ENCODE results near the gene PCGF3. TPM values are rescaled to one million over a fixed set of nuclear protein-coding genes. Genes with fewer than 3 reads are reported as not detected.

Gene PCGF3
- total RNA-seq, 1 donor from 2014 or later: 124 TPM

DNA sequence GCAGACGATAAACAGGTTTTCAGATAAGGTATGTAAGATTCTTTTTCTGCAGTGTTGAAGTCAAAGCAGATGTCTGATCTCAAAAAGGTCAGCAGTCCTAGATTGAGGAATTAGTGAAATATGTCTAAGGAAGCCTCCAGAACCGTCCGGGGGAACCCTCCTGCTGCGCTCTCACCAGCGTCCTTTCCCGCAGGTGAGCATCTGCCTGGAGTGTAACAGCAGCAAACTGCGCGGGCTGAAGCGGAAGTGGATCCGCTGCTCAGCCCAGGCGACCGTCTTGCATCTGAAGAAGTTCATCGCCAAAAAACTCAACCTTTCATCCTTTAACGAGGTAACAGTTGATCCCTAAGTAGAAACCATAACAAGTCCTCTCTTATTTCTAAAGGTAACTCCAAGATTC, 55.5 kb downstream of the PCGF3 start:
- TF ChIP-seq, protein P1, sequence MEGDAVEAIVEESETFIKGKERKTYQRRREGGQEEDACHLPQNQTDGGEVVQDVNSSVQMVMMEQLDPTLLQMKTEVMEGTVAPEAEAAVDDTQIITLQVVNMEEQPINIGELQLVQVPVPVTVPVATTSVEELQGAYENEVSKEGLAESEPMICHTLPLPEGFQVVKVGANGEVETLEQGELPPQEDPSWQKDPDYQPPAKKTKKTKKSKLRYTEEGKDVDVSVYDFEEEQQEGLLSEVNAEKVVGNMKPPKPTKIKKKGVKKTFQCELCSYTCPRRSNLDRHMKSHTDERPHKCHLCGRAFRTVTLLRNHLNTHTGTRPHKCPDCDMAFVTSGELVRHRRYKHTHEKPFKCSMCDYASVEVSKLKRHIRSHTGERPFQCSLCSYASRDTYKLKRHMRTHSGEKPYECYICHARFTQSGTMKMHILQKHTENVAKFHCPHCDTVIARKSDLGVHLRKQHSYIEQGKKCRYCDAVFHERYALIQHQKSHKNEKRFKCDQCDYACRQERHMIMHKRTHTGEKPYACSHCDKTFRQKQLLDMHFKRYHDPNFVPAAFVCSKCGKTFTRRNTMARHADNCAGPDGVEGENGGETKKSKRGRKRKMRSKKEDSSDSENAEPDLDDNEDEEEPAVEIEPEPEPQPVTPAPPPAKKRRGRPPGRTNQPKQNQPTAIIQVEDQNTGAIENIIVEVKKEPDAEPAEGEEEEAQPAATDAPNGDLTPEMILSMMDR (IDR thresholded peaks at IDR 0.05): no peak
- intact Hi-C loops (cut with DNase I): no loop called here
- Histone ChIP-seq H3K36me3 (peaks cover 65 to 86% of the 10 kb centered on the region in 2 donors), H3K27ac (no peak overlapping the region), H3K9me3 (peaks cover 68 to 87% of the 10 kb centered on the region in 2 donors), H3K4me3 (no peak overlapping the region), H3K4me1 (no peaks in the 10 kb centered on the region), H3K27me3 (no peaks in the 10 kb centered on the region)
- DNase-seq (ENCODE audit: low spot score in 2 of 2): no peak

DNA sequence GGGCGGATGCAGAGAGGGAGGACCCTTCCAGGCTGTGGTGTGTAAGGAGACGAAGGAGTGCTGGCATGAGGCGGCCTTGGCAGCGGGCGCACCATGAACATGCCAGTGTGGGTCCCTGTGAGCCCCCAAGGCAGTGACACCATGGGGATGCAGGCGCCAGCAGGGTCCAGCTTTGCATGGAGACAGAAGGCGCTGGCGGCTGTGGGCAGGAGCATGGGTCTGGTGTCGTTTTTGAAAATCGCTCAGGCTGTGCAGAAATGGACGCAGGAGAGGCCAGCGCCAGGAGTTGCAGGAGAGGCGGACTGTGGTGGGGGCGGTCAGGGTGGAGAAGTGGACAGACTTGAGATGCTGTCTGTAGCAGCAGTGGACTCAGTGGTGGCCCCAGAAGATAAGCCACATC, 56.1 kb downstream of the PCGF3 start:
- no peak overlapping the region for H3K4me3 ChIP-seq
- DNase-seq (ENCODE audit: low spot score in 2 of 2): no peak
- no peaks in the 10 kb centered on the region for H3K4me1 ChIP-seq
- no peaks in the 10 kb centered on the region for H3K27me3 ChIP-seq
- no peak overlapping the region for H3K27ac ChIP-seq
- H3K9me3 ChIP-seq: peaks cover 64 to 87% of the 10 kb centered on the region in 2 donors
- H3K36me3 ChIP-seq: peaks cover 66 to 86% of the 10 kb centered on the region in 2 donors
- intact Hi-C loops (cut with DNase I): no loop called here
- TF ChIP-seq, protein P1 (IDR thresholded peaks at IDR 0.05): no peak

DNA sequence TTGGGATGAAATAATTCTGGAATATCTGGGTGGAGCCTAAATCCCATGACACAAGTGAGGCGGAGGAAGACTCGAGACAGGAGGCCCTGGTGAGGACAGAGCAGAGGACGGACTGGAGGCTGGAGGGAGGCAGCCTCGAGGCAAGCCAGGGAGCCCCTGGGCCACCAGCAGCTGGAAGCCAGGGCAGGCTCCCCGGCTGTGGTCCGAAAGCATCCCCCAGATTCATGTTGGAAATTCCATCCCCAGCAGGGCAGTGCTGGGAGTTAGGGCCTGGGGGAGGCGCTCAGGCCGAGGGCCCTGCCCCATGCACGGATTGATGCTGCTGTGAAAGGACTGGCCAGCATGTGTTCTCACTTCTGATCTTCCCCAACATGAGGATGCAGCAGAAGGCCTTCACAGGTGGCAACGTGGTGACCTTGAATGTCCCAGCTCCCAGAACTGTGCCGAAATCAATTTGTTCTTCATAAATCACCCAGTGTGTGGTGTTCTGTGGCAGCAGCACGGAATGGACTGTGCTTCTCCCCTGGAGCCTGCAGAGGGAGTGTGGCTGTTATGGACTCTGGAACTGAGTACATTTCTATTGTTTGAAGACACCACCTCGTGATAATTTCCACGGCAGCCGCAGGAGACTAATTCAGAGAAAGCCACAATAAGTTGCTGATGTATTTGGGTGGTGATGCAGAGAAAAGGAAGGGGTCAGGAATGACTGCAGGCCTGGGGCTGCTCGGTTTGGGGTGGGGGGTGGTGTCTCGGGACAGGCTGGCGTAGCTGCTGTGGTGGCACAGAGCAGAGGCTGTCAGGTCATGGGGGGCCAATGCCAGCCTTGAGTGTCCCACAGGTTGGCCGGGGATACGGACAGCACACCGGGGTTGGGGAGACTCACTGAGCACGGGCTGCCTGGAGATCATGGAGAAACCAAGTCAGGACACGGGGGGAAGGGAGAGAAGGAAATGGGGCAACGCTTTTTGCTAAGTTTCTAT, 56.9 kb downstream of the PCGF3 start:
- Histone ChIP-seq H3K36me3 (peaks cover 66 to 87% of the 10 kb centered on the region in 2 donors), H3K4me3 (no peak overlapping the region), H3K4me1 (no peaks in the 10 kb centered on the region), H3K9me3 (peaks cover 67 to 87% of the 10 kb centered on the region in 2 donors), H3K27me3 (no peaks in the 10 kb centered on the region), H3K27ac (no peak overlapping the region)
- DNase-seq (ENCODE audit: low spot score in 2 of 2): no peak
- TF ChIP-seq, protein P1 (IDR thresholded peaks at IDR 0.05): no peak
- intact Hi-C loops (cut with DNase I): no loop called here

GRCh38 chr4:763191-763810, 57.7 kb downstream of the PCGF3 start:
- no peak for DNase-seq (ENCODE audit: low spot score in 2 of 2)
- intact Hi-C loops (cut with DNase I): no loop called here

DNA sequence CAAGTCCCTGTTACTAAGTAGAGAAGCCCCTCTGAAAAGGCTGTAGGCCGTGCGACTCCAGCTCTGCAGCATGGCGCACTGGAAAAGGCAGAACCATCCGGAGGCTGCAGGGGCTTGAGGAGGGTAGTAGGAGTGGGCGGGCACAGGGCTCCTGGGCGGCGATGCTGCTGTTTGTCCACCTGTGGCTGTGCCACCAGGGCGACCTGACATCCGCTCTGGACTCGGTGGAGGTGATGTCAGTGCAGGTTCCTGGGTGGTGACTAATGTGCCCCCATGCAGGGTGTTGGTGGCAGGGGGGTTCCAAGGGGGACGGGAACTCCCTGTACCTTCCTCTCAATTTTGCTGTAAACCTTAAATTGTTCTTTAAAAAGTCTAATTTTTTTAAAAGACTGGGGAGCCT, 58.3 kb downstream of the PCGF3 start:
- H3K9me3 ChIP-seq: peaks cover 76 to 92% of the 10 kb centered on the region in 2 donors
- H3K4me1 ChIP-seq: no peaks in the 10 kb centered on the region
- peaks cover 75 to 91% of the 10 kb centered on the region in 2 donors for H3K36me3 ChIP-seq
- DNase-seq (ENCODE audit: low spot score in 2 of 2): no peak
- H3K27me3 ChIP-seq: no peaks in the 10 kb centered on the region
- intact Hi-C loops (cut with DNase I): no loop called here
- H3K4me3 ChIP-seq: no peak overlapping the region
- TF ChIP-seq, protein P1 (IDR thresholded peaks at IDR 0.05): no peak
- H3K27ac ChIP-seq: no peak overlapping the region

More at GRCh38 chr4:763191-763810, 57.7 kb downstream of the PCGF3 start:
- TF ChIP-seq, protein P1 (IDR thresholded peaks at IDR 0.05): no peak
- Histone ChIP-seq H3K27ac (no peak overlapping the region), H3K4me3 (no peak overlapping the region), H3K4me1 (no peaks in the 10 kb centered on the region), H3K27me3 (no peaks in the 10 kb centered on the region), H3K9me3 (peaks cover 71 to 88% of the 10 kb centered on the region in 2 donors), H3K36me3 (peaks cover 72 to 87% of the 10 kb centered on the region in 2 donors)

Data from ascending aorta (tissue), 2 donors.